Kidney capillary endothelial cell (primary cell): ENCODE results near the gene APOM.

Experiments used
- DNase-seq: peaks from one replicate; pipeline ENCODE4 v3.0.0-alpha.2; 2018; ENCODE audit warnings: low spot score

Gene APOM

GRCh38 chr6:31658158-31658688 is 2.5 kb downstream of the APOM start:
- DNase-seq, result no peak

GRCh38 chr6:31658983-31659648 is 3.4 kb downstream of the APOM start:
- DNase-seq, result no peak

- no peak for DNase-seq
These were observed 4.1 kb downstream of the APOM start for GRCh38 chr6:31659649-31660380.

- DNase-seq, result peak; percentile 69
These were observed 4.9 kb downstream of the APOM start, which contains the start of gene C6orf47 for GRCh38 chr6:31660381-31661261. C6orf47 (minus strand) TSS chr6:31660778; CDS start chr6:31659947, 831 bp downstream.

- no peak for DNase-seq
These were observed 5.8 kb downstream of the APOM start for GRCh38 chr6:31661262-31662123.

GRCh38 chr6:31662124-31662723 is 6.5 kb downstream of the APOM start:
- no peak for DNase-seq

GRCh38 chr6:31663126-31663960 is 7.6 kb downstream of the APOM start:
- DNase-seq, result no peak

- peak; percentile 76 for DNase-seq
These were observed 8.5 kb downstream of the APOM start for GRCh38 chr6:31663961-31664789.

GRCh38 chr6:31664790-31665500 is 9.3 kb downstream of the APOM start, which contains the start of gene GPANK1:
GPANK1 (minus strand) TSS chr6:31664997; CDS start chr6:31664478, 519 bp downstream.
- DNase-seq, result peak; percentile 91

- DNase-seq, result peak; percentile 95
These were observed 10.0 kb downstream of the APOM start, which contains the start of gene CSNK2B for GRCh38 chr6:31665501-31666336. CSNK2B (plus strand) TSS chr6:31666080; CDS start chr6:31666832, 752 bp downstream.

GRCh38 chr6:31666337-31666965 is 10.8 kb downstream of the APOM start:
- no peak for DNase-seq

GRCh38 chr6:31669676-31670075 is 14.0 kb downstream of the APOM start, which contains the start of gene LY6G5B:
LY6G5B (plus strand) TSS chr6:31669976; CDS start chr6:31670951, 975 bp downstream.
- no peak for DNase-seq

GRCh38 chr6:31676322-31676903 is 20.7 kb downstream of the APOM start:
- DNase-seq, result no peak

GRCh38 chr6:31676904-31677303 is 21.2 kb downstream of the APOM start:
- DNase-seq, result no peak

- DNase-seq, result no peak
These were observed 22.3 kb downstream of the APOM start for GRCh38 chr6:31677955-31678354.
